ENCODE measurements around the gene TPP1. TPM values are rescaled to one million over a fixed set of nuclear protein-coding genes. Genes with fewer than 3 reads are reported as not detected.

The TPP1 gene
- total and polyA plus RNA-seq, 5 donors, result 52.6 to 98.3 (median 72.2) TPM

DNA sequence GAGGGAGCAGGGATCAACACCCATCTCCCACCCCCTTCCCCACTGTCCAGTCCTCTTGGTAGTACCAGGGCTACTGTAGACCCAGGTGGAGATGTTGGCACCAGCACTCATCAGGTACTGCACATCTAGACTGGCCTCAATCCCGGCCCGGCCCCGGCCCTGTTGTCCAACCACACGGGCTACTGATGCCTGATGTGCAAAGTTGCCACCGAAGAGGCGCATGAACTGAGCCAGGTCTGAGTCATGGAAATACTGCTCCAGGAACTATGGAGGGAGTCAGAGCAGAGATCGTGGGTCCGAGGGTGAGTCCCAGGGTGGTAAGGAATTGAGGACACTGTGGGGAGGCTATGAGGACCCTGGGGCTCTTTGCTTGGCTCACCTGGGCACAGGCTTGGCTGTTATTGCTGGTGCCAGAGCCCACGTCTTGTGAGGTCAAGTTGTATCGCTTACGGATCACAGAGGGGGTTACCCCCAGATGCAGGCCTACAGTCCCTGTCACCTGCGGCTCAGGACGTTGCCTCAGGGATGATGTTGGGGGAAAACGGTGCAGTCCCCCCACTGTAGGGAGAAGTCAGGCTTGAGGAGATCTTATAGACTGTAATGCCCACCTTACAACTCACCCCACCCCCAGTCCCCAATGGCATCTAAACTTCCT is 2.5 kb downstream of the TPP1 start:
- DNase-seq (peak in 1 of 3 donors; percentile 40), ATAC-seq (no peak)
- Histone ChIP-seq H3K27me3 (ENCODE audit: control insufficient read depth, insufficient read depth) (no peaks in the 10 kb centered on the region), H3K9me3 (ENCODE audit: control insufficient read depth, low read length) (no peaks in the 10 kb centered on the region), H3K27ac (ENCODE audit: low read length) (no peak overlapping the region), H3K4me3 (ENCODE audit: low read length) (no peak overlapping the region), H3K4me1 (ENCODE audit: control insufficient read depth, insufficient read depth, low read length) (peaks cover 2% of the 10 kb centered on the region)
- WGBS, result 93% methylated on average over 14 of the region's 14 CpGs
- intact Hi-C loops (cut with DNase I), result no loop called here

DNA sequence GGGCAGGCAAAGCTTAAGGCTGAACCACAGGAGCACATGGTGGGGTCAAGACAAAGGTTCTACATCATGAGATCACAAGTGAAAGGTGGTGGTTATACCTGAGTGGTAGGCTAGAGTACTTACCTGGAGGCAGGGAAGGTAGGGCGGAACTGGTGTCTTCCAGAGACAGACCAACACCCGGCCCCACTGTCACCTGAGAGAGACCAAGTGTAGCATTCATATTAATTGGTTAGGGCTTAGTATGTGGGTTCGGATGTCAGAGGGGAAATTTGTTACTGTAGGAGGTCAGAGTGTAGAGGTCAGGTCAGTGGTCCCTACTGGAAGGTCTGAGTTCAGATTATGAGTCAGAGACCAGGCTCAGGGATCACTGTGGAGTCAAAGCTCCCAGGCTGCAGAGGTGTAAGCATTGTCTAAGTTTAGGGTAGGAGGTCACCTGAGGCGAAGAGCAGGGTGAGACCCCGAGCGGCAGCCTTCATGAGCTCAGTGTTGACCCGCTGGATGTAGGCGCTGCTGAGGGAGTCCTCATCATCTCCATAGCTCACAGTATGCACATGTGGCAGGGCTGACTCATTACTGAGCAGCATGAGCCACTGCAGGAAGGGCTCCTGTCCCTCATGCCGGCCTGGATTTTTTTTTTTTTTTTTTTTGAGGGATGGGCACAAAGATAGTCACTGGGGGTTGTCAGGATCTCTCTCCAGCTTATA is 3.2 kb downstream of the TPP1 start:
- DNase-seq, result no peak
- no peak overlapping the region for H3K4me3 ChIP-seq (ENCODE audit: low read length)
- H3K27me3 ChIP-seq (ENCODE audit: control insufficient read depth, insufficient read depth), result no peaks in the 10 kb centered on the region
- WGBS, result 95% methylated on average over 9 of the region's 9 CpGs
- intact Hi-C loops (cut with DNase I), result no loop called here
- no peaks in the 10 kb centered on the region for H3K9me3 ChIP-seq (ENCODE audit: control insufficient read depth, low read length)
- H3K4me1 ChIP-seq (ENCODE audit: control insufficient read depth, insufficient read depth, low read length), result peaks cover 2% of the 10 kb centered on the region
- no peak for ATAC-seq
- H3K27ac ChIP-seq (ENCODE audit: low read length), result no peak overlapping the region

DNA sequence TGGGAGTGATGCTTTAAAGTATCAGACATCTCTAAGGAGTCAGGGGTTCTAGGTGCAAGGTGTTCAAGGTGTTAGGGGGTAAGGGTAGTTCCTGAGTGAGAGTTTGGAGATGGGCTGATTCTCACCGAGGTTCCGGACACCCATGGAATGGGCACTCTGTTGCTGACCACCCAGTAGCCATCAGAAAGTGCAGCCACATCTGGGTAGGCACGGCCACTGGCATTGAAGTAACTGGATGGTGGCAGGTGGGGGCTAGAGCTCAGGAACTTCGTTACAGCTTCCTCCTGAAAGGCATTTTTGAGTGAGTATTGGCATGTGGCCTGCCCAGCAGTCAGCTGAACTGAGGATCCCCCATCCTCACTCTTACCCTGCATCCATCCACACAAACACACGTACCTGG is 4.2 kb downstream of the TPP1 start:
- no peak overlapping the region for H3K27ac ChIP-seq (ENCODE audit: low read length)
- 95% methylated on average over 5 of the region's 5 CpGs for WGBS
- intact Hi-C loops (cut with DNase I), result no loop called here

DNA sequence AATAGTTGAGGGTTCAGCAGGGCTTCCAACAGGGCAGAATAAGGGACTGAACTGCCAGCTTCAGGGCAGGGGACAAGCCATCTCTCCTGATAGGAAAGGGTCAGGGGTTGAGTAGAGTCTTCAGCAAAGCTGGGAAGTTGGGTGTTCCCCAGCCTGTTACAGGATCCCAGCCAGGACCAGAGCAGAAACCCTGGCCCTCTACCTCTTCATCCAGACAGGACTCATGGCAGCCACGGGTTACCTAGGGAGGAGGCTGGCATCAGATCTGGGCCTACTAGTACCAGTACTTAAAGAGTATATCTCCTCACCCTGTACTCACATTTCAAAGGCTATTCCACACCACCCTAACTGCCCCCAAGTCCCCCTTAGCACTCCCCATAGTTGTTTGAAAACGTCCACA is 4.8 kb downstream of the TPP1 start:
- H3K27me3 ChIP-seq (ENCODE audit: control insufficient read depth, insufficient read depth), result no peaks in the 10 kb centered on the region
- no peak for ATAC-seq
- no peak overlapping the region for H3K4me3 ChIP-seq (ENCODE audit: low read length)
- no peak for DNase-seq
- intact Hi-C loops (cut with DNase I), result loop anchor here in 2 of 4 donors (5.0 kb wide), 1 partner anchor 68 kb away; the partner anchor contains the start of gene MRPL17 (in 2 of the 2)
- WGBS, result 88% methylated on average over 2 of the region's 2 CpGs
- peaks cover 2% of the 10 kb centered on the region for H3K4me1 ChIP-seq (ENCODE audit: control insufficient read depth, insufficient read depth, low read length)
- no peaks in the 10 kb centered on the region for H3K9me3 ChIP-seq (ENCODE audit: control insufficient read depth, low read length)
- H3K27ac ChIP-seq (ENCODE audit: low read length), result no peak overlapping the region

More for the DNA sequence above, 4.2 kb downstream of the TPP1 start:
- H3K9me3 ChIP-seq (ENCODE audit: control insufficient read depth, low read length), result no peaks in the 10 kb centered on the region
- H3K4me1 ChIP-seq (ENCODE audit: control insufficient read depth, insufficient read depth, low read length), result peaks cover 2% of the 10 kb centered on the region
- ATAC-seq (no peak), DNase-seq (no peak)
- no peak overlapping the region for H3K4me3 ChIP-seq (ENCODE audit: low read length)
- H3K27me3 ChIP-seq (ENCODE audit: control insufficient read depth, insufficient read depth), result no peaks in the 10 kb centered on the region

DNA sequence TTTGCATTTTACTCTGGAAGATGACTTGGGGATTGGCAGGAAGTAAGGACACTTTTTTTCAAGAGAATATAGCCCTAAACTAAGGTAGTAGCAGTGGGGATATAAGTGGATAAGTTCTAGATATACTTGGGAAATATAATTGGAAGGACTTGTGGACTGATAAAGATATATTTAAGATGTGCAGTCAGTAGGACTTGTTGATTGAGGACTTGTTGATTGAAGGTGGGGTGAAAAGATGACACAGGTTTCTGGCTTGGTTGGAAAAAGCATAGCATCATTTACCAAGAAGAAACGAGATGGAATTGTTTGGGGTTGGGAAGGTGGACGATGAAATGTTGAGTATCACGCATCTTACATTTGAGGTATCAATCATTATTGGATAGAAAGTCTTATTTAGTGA is 5.7 kb downstream of the TPP1 start:
- DNase-seq (no peak), ATAC-seq (no peak)
- Histone ChIP-seq H3K9me3 (ENCODE audit: control insufficient read depth, low read length) (no peaks in the 10 kb centered on the region), H3K27me3 (ENCODE audit: control insufficient read depth, insufficient read depth) (no peaks in the 10 kb centered on the region), H3K27ac (ENCODE audit: low read length) (no peak overlapping the region), H3K4me3 (ENCODE audit: low read length) (no peak overlapping the region), H3K4me1 (ENCODE audit: control insufficient read depth, insufficient read depth, low read length) (peaks cover 2% of the 10 kb centered on the region)
- intact Hi-C loops (cut with DNase I), result loop anchor here in 3 of 4 donors (2.0 to 5.0 kb wide), 2 partner anchors 69 kb away; partner anchors contain the start of gene MRPL17 (in 3 of the 3)
- WGBS, result 96% methylated on average over 3 of the region's 3 CpGs

DNA sequence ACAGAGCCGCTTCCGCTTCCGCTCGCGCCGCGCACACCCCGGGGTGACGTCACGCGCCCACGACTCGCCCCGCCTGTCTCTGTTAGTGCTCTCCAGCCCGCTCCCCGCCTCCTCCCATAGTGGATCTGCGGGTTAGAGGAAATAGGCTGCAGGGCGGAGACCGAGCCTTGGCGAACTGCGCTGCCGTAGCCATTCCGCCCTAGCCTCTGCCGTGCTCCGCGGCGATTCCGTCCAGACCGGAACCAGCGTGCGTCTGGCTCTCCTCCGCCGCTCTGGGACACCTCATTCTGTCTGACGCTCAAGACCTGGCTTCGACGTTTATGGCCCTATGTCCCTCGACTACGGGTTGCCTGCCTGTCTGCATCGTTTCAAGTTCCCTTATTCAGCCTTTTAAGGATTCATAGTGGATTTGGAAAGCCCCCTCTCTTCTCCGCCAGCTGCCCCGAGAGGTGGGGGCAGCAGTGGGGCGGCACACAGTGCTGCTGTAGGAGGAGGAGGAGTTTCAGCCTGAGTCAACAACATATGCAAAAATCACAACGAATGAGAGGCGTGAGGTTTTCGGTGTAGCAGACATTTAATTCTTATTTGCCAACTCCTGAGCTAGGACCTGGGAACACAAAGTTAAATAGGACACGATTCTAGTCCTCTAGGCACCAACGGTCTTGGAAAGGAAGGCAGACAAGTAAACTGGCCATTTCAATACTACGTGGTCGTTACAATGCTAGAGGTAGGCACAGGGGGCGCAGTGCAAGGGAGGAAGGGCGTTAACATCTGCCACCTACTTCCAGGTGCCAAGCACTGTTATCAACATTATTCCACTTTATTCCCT is 6.8 kb downstream of the TPP1 start, which contains the start of gene TAF10:
Gene TAF10 (minus strand): TSS at position 4 of the 829 bp plus-strand sequence. CDS start 27 bp downstream, outside the sequence.
- WGBS, result under 1% methylated on average over 51 of the region's 51 CpGs
- peaks cover 5% of the 10 kb centered on the region for H3K4me1 ChIP-seq (ENCODE audit: control insufficient read depth, insufficient read depth, low read length)
- H3K9me3 ChIP-seq (ENCODE audit: control insufficient read depth, low read length), result no peaks in the 10 kb centered on the region
- intact Hi-C loops (cut with DNase I), result loop anchor here in 3 of 4 donors (2.0 to 5.0 kb wide), 2 partner anchors 70 kb away; partner anchors contain the start of gene MRPL17 (in 3 of the 3)
- no peaks in the 10 kb centered on the region for H3K27me3 ChIP-seq (ENCODE audit: control insufficient read depth, insufficient read depth)
- H3K27ac ChIP-seq (ENCODE audit: low read length), result peak within 1 kb of the TSS; percentile 98
- H3K4me3 ChIP-seq (ENCODE audit: low read length), result peak within 1 kb of the TSS; percentile 91
- ATAC-seq (peak; percentile 95), DNase-seq (peak; percentile 99 to 100 (median 99))

DNA sequence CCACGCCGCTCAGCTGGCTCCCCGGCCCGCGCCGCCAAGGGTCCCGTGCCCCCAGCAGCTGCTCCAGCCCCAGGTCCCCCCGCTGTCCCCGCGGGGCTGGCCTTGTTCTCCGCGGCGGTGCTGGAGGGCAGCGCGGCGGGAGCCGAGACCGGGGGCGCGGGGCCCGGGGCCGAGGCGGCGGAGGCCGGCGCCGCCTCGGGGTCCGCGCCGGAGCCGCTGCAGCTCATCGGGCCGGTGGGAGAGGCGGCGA is 7.3 kb downstream of the TPP1 start:
- Histone ChIP-seq H3K27ac (ENCODE audit: low read length) (peak overlapping the region; percentile 88), H3K4me3 (ENCODE audit: low read length) (peak overlapping the region; percentile 91), H3K4me1 (ENCODE audit: control insufficient read depth, insufficient read depth, low read length) (peaks cover 6% of the 10 kb centered on the region), H3K9me3 (ENCODE audit: control insufficient read depth, low read length) (no peaks in the 10 kb centered on the region), H3K27me3 (ENCODE audit: control insufficient read depth, insufficient read depth) (no peaks in the 10 kb centered on the region)
- no peak for ATAC-seq
- intact Hi-C loops (cut with DNase I), result loop anchor here in 3 of 4 donors (2.0 to 5.0 kb wide), 2 partner anchors 70 to 71 kb away; partner anchors contain the start of gene MRPL17 (in 3 of the 3)
- no peak for DNase-seq
- WGBS, result under 1% methylated on average over 36 of the region's 36 CpGs

DNA sequence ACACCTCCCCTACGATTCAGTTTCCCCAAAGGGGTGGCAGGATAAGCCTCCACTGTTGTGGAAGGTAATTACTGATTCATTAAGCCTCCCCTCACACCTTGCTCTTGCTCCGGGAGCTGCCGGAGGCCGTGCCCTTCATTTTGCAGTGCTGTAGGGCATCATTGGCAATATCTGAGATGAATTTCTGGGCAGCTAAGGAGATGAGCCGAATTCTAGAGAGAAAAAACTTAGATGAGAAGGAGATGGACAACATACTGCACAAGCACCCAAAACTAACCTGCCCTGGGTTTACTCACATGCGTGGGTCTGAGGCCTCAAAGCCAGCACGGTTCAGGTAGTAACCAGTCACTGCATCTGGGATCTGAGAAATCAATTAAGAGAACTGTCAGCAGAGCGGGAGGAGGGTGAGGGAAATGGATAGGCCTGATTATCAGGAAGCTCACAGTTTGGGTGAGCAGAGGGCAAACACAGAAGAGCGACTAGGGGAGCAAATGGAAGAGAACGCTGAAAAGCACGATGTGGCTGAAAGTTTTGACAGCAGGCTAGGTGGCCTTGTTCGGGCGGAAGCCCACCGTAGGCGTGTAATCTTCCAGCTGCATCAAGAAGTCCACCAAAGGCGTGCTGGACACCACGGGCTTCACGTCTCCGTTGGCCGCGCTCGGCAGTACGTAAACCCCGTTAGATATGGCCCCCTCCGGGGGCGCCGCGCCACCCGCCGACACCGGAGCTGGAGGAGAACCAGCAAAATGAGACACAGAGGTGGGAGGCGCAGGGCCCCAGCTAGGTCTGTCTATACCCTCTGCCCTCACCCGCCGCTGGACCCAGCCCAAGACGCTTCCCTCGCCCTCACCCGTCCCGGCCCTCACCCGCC is 7.9 kb downstream of the TPP1 start:
- H3K27me3 ChIP-seq (ENCODE audit: control insufficient read depth, insufficient read depth), result no peaks in the 10 kb centered on the region
- H3K9me3 ChIP-seq (ENCODE audit: control insufficient read depth, low read length), result no peaks in the 10 kb centered on the region
- intact Hi-C loops (cut with DNase I), result loop anchor here in 2 of 4 donors (5.0 kb wide), 1 partner anchor 71 kb away; the partner anchor contains the start of gene MRPL17 (in 2 of the 2)
- peak overlapping the region; percentile 88 for H3K27ac ChIP-seq (ENCODE audit: low read length)
- H3K4me3 ChIP-seq (ENCODE audit: low read length), result peak overlapping the region; percentile 91
- H3K4me1 ChIP-seq (ENCODE audit: control insufficient read depth, insufficient read depth, low read length), result peaks cover 11% of the 10 kb centered on the region
- ATAC-seq, result peak; percentile 1 to 2
- DNase-seq, result peak; percentile 61 to 89 (median 80)
- 10% methylated on average over 39 of the region's 39 CpGs for WGBS

DNA sequence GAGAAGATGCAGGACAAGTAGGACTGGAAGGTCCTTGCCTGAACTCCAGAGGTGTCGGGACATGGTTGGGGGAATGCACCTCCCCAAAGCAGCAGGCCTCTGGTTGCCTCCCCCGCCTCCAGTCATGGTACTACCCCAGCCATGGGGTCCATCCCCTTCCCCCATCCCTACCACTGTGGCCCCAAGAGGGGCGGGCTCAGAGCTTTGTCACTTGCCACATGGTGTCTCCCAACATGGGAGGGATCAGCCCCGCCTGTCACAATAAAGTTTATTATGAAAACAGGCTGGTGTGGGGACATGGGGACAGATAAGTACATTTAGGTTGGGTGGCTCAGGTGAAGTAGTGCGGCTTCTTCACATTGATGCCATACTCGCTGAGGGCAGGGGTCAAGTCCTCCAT is 8.6 kb downstream of the TPP1 start:
- Histone ChIP-seq H3K9me3 (ENCODE audit: control insufficient read depth, low read length) (no peaks in the 10 kb centered on the region), H3K4me1 (ENCODE audit: control insufficient read depth, insufficient read depth, low read length) (peaks cover 14% of the 10 kb centered on the region), H3K27ac (ENCODE audit: low read length) (no peak overlapping the region), H3K4me3 (ENCODE audit: low read length) (no peak overlapping the region), H3K27me3 (ENCODE audit: control insufficient read depth, insufficient read depth) (no peaks in the 10 kb centered on the region)
- DNase-seq, result peak in 1 of 3 donors; percentile 65
- intact Hi-C loops (cut with DNase I), result loop anchor here in 2 of 4 donors (5.0 kb wide), 1 partner anchor 72 kb away; the partner anchor contains the start of gene MRPL17 (in 2 of the 2)
- WGBS, result 87% methylated on average over 6 of the region's 6 CpGs
- no peak for ATAC-seq

DNA sequence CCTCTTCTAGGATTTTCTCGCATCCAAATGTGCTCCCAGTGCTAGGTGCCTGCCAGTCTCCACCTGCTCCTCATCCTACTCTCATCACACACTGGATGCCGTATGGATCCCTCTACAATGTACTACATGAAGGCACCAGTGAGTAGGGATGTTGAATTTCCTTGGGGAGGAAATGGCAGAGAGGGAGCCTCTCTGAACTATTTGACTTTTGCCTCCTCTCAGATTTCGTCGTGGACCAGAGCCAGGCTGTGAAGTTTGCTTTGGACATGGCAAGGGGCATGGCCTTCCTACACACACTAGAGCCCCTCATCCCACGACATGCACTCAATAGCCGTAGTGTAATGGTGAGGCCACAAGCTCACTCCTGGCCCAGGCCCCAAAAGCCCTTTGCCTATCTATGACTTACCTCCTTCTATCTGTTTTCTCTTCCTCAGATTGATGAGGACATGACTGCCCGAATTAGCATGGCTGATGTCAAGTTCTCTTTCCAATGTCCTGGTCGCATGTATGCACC is 9.7 kb downstream of the TPP1 start:
- ATAC-seq, result no peak
- no peak overlapping the region for H3K4me3 ChIP-seq (ENCODE audit: low read length)
- H3K9me3 ChIP-seq (ENCODE audit: control insufficient read depth, low read length), result no peaks in the 10 kb centered on the region
- DNase-seq, result no peak
- peaks cover 16% of the 10 kb centered on the region for H3K4me1 ChIP-seq (ENCODE audit: control insufficient read depth, insufficient read depth, low read length)
- intact Hi-C loops (cut with DNase I), result loop anchor here in 2 of 4 donors (5.0 kb wide), 1 partner anchor 73 kb away; the partner anchor contains the start of gene MRPL17 (in 2 of the 2)
- 73% methylated on average over 8 of the region's 8 CpGs for WGBS
- no peak overlapping the region for H3K27ac ChIP-seq (ENCODE audit: low read length)
- H3K27me3 ChIP-seq (ENCODE audit: control insufficient read depth, insufficient read depth), result no peaks in the 10 kb centered on the region

Measured in right cardiac atrium (tissue), 5 donors.